ENCODE results near the gene GNL1.

DNA sequence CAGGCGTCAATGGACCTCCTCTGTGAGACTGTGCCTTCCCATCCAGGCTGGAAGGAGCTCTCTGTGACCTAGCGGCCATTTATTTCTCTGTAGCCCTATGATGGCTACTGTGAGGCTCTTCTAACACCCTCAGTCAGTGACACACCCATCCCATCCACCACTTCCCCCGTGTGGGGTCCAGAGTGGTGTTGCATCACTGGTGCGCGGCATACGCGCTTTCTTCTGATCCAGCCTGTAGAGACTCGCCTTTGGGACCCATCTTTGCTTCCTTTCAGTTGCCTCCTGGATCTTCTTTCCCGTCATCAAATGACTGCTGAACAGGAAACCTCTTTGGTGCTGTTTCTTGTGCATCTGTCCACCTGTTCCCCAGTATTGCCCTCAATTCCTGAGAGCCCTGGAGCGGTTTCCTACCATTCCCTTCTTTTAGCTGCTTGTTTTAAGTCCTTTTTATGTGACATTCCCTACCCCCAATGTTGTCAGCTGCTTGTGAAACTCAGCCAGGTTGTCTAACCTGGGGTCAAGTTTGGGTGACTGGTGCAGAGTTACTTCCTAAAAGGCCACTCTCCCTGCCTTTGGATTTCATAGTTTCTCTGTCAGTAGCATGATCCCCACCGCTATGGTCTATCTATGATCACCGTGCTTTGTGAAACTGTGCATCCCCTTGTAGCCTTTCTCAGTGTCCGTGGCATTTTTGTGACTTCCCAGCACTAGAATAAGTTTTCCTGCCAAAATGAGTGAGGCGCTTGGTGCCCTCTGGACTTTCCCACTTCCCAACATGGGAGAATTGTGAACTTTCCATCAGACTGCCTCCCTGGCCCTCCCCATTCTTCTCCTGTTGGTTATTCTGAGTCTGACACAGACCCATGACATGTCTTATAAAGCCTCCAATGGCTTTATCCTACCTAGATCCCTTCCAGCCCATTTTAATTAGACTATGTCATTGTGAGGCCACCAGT lies 6.5 kb upstream of the GNL1 start:
- TF ChIP-seq, protein P1, sequence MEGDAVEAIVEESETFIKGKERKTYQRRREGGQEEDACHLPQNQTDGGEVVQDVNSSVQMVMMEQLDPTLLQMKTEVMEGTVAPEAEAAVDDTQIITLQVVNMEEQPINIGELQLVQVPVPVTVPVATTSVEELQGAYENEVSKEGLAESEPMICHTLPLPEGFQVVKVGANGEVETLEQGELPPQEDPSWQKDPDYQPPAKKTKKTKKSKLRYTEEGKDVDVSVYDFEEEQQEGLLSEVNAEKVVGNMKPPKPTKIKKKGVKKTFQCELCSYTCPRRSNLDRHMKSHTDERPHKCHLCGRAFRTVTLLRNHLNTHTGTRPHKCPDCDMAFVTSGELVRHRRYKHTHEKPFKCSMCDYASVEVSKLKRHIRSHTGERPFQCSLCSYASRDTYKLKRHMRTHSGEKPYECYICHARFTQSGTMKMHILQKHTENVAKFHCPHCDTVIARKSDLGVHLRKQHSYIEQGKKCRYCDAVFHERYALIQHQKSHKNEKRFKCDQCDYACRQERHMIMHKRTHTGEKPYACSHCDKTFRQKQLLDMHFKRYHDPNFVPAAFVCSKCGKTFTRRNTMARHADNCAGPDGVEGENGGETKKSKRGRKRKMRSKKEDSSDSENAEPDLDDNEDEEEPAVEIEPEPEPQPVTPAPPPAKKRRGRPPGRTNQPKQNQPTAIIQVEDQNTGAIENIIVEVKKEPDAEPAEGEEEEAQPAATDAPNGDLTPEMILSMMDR (conservative IDR thresholded peaks at IDR 0.05; ENCODE audit: low read depth in 2 of 2) = no peak
- no peak for TF ChIP-seq ZNF331 (CRISPR knock-in tag; IDR thresholded peaks at IDR 0.05; ENCODE audit: low read depth)
- TF ChIP-seq EZH2phosphoT487 (IDR thresholded peaks at IDR 0.05; ENCODE audit: unreplicated experiment) = no peak
- TF ChIP-seq JUNB (IDR thresholded peaks at IDR 0.05; ENCODE audit: unreplicated experiment) = no peak
- TF ChIP-seq EZH2 (IDR thresholded peaks at IDR 0.05; ENCODE audit: low read depth, unreplicated experiment) = no peak
- no peak for TF ChIP-seq POLR2AphosphoS5 (IDR thresholded peaks at IDR 0.05; ENCODE audit: low read depth)
- no peak for TF ChIP-seq STAT1 (IDR thresholded peaks at IDR 0.05; ENCODE audit: unreplicated experiment)
- TF ChIP-seq, protein P2, sequence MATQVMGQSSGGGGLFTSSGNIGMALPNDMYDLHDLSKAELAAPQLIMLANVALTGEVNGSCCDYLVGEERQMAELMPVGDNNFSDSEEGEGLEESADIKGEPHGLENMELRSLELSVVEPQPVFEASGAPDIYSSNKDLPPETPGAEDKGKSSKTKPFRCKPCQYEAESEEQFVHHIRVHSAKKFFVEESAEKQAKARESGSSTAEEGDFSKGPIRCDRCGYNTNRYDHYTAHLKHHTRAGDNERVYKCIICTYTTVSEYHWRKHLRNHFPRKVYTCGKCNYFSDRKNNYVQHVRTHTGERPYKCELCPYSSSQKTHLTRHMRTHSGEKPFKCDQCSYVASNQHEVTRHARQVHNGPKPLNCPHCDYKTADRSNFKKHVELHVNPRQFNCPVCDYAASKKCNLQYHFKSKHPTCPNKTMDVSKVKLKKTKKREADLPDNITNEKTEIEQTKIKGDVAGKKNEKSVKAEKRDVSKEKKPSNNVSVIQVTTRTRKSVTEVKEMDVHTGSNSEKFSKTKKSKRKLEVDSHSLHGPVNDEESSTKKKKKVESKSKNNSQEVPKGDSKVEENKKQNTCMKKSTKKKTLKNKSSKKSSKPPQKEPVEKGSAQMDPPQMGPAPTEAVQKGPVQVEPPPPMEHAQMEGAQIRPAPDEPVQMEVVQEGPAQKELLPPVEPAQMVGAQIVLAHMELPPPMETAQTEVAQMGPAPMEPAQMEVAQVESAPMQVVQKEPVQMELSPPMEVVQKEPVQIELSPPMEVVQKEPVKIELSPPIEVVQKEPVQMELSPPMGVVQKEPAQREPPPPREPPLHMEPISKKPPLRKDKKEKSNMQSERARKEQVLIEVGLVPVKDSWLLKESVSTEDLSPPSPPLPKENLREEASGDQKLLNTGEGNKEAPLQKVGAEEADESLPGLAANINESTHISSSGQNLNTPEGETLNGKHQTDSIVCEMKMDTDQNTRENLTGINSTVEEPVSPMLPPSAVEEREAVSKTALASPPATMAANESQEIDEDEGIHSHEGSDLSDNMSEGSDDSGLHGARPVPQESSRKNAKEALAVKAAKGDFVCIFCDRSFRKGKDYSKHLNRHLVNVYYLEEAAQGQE (IDR thresholded peaks at IDR 0.05; ENCODE audit: unreplicated experiment) = no peak
